ENCODE results near the gene TEKT5.

The TEKT5 gene

GRCh38 chr16:10618710-10619209 is 76.0 kb downstream of the TEKT5 start:
- H3K27ac ChIP-seq = no peak overlapping the region
- TF ChIP-seq, protein P1, sequence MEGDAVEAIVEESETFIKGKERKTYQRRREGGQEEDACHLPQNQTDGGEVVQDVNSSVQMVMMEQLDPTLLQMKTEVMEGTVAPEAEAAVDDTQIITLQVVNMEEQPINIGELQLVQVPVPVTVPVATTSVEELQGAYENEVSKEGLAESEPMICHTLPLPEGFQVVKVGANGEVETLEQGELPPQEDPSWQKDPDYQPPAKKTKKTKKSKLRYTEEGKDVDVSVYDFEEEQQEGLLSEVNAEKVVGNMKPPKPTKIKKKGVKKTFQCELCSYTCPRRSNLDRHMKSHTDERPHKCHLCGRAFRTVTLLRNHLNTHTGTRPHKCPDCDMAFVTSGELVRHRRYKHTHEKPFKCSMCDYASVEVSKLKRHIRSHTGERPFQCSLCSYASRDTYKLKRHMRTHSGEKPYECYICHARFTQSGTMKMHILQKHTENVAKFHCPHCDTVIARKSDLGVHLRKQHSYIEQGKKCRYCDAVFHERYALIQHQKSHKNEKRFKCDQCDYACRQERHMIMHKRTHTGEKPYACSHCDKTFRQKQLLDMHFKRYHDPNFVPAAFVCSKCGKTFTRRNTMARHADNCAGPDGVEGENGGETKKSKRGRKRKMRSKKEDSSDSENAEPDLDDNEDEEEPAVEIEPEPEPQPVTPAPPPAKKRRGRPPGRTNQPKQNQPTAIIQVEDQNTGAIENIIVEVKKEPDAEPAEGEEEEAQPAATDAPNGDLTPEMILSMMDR (conservative IDR thresholded peaks at IDR 0.05) = no peak

DNA sequence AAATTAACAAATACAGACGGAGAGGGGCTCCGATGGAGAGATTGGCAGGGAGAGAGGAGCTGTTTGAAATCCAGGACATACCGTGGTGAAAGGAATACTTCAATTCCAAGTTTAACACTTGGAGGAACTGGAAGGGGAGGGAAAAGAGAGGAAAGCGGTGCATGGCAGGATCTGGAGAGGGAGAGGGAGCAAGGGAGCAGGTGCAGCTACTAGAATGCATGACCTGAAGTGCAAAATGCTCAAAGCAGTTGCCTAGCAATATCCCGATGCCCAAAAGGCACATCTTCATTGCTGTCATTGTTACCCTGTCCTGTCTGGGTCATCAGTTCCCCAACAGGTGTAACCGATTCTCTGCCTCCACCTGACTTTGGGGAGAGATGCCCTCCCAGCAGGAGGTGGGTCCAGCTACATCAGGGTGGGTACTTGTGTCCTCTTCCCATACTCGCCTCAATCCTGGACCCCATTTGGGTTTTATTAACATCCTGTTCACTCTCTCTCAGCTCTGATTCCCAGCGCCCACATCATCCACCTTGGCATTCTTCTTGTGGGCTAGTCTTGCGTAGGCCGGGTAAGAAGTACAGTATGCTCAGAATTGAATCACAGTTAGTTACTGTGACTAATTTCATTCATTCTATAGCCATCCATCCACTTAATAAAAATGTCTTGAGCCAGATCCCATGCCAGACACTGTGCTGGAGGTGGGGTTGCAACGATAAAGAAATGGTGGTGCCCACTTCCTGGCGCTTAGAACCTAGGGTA is 76.9 kb downstream of the TEKT5 start:
- TF ChIP-seq, protein P1 (conservative IDR thresholded peaks at IDR 0.05) = no peak
- peak overlapping the region; percentile 66 for H3K27ac ChIP-seq

DNA sequence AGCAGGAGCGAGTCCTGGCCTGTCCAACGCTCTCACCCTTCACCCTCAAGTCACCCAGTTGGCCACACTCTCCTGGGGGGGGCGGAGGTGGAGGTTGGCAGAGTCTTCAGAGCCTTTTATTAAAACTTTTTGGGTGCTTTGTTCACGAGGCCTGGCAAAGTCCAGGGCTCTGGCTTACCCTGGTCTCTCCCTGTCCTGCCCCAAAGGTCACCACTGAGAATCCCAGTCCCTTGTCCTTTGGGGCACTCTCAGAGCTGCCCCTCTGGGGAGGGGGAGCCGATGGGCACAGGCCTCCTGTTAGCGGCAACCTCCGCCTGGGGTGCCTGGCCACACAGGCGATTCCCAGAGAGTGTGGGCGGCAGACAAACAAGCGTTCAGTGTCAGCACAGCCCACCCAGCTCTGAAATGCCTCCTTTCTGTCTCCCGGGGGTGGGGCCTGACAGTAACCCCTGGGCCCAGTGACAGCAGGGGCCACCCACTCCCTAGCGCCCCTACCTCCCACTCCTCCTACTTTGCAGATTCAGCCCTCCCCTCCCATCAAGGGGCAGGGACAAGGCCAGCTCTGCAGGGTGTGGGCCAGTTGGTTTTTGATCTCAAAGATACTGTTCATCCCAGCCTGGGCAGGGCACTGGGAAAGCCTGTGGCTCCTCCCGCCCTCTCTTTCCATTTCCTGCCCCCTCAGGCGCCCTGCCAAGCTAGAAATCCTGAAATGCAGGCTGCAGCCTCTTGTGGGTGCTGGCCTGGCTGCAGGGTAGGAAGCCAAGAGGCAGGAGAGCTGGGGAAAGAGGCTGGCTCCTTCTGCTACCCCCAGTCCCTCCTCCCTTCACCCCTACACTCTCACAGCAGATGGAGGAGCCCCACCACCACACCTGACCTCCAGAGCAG is 77.7 kb downstream of the TEKT5 start:
- peak overlapping the region; percentile 66 for H3K27ac ChIP-seq
- TF ChIP-seq, protein P1 (conservative IDR thresholded peaks at IDR 0.05) = peak; percentile 23; the same call in 1 of the 2 replicates

DNA sequence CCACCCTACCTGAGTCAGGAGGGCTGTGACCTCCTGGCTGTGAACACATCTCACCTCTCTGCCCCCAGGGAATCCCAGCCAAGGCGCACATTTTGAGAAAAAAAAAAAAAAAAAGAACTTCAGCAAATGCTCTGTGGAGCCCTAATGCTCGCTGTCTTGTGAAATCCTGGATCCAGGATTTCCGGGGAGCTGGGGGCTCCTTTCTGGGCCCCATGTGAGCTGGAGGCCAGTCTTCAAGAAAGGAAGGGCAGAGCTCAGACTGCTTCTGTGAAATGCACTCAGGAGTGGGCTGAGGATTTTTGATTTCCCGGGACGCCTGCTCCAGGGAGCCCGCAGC is 78.3 kb downstream of the TEKT5 start:
- TF ChIP-seq, protein P1 (conservative IDR thresholded peaks at IDR 0.05) = no peak
- peak overlapping the region; percentile 66 for H3K27ac ChIP-seq

DNA sequence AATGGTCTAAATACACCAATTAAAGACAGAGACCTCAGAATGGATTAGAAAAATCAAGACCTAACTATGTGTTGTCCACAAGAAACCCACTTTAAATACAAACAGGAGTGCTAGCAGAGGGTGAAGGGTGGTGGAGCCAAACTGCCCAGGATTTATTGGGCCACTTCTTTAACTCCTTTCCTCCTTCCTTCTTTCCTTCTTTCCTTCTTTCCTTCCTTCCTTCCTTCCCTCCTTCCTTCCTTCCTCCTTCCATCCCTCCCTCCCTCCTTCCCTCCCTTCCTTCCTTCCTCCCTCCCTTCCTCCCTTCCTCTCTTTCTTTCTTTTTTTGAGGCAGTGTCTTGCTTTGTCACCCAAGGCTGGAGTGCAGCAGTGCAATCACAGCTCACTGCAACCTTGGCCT is 80.0 kb downstream of the TEKT5 start:
- H3K27ac ChIP-seq = no peak overlapping the region
- TF ChIP-seq, protein P1 (conservative IDR thresholded peaks at IDR 0.05) = no peak

- TF ChIP-seq, protein P1 (conservative IDR thresholded peaks at IDR 0.05) = no peak
- H3K27ac ChIP-seq = no peak overlapping the region
Measured at GRCh38 chr16:10613785-10614485, 80.8 kb downstream of the TEKT5 start.

Data from VCaP (cell line).